Tibial nerve (tissue), 3 donors: ENCODE measurements around the gene LRPAP1.

Source experiments
- CTCF ChIP-seq, 5 experiments: fragments of 200-600 bp in 3 of 5; fragments of 450-650 bp in 2 of 5; sonication (generic) in 3 of 5; IDR thresholded peaks; one replicate each; pipeline ENCODE4 v1.5.1; 2016 to 2019; ENCODE audit warnings: antibody characterized with exemption in 5 of 5, mild to moderate bottlenecking in 3 of 5, moderate library complexity in 2 of 5
- POLR2A ChIP-seq, 2 donors: fragments of 450-650 bp; IDR thresholded peaks; one replicate each; pipeline ENCODE4 v1.6.1; 2017; ENCODE audit warnings: antibody characterized with exemption in 2 of 2, mild to moderate bottlenecking in 2 of 2, moderate library complexity in 2 of 2

- TF ChIP-seq CTCF (IDR thresholded peaks at IDR 0.05), result no peak
- no peak for TF ChIP-seq POLR2A (IDR thresholded peaks at IDR 0.05)
Observed at GRCh38 chr4:3465698-3466671, 66.2 kb downstream of the LRPAP1 start.
